Naive thymus-derived CD8-positive, alpha-beta T cell (primary cell): Measurements from ENCODE around the gene NKIRAS1. TPM values are rescaled to one million over a fixed set of nuclear protein-coding genes. Genes with fewer than 3 reads are reported as not detected.
A peak's percentile ranks its signal among the peaks of the same experiment; 100 is the strongest.
"Not testable (repeated sequence)": the region's sequence is repeated elsewhere in the genome, so short reads cannot be mapped to it uniquely, and the experiment has no call there.

ENCODE experiments used
- ATAC-seq, 2 donors: fragments of 150-1000 bp; cut with Tn5 transposase in 1 of 2; sonication (Bioruptor Pico), chemical (Tn5 transposase) in 1 of 2; 1 replicate in 1 of 2; 2 replicates in 1 of 2; pipeline ENCODE4 v1.10.0; 2021; ENCODE audit warnings: mild to moderate bottlenecking in 2 of 2, moderate library complexity in 2 of 2
- POLR2A ChIA-PET: fragments of 350-600 bp; sonication (Branson Sonifier 250); formaldehyde crosslinking; loops from one replicate; lab custom pipeline; 2021; ENCODE audit warnings: antibody characterized with exemption; lab: Charles Lee
- DNase-seq, 10 donors: peaks; one replicate each; pipeline versions ENCODE4 v3.0.0 to v3.0.0-alpha.2; 2020 to 2022
- H3K27ac Mint-ChIP-seq, 10 donors: one replicate each; pipeline ENCODE4 v1.8.0; 2020 to 2022; ENCODE audit warnings: mild to moderate bottlenecking in 10 of 10, mixed read lengths in 10 of 10, moderate library complexity in 4 of 10, inconsistent platforms in 1 of 10
- H3K27me3 Mint-ChIP-seq, 5 donors: one replicate each; pipeline ENCODE4 v1.8.0; 2021 to 2022; ENCODE audit warnings: mixed read lengths in 5 of 5
- H3K36me3 Mint-ChIP-seq, 3 donors: one replicate each; pipeline ENCODE4 v1.8.0; 2020 to 2022; ENCODE audit warnings: mixed read lengths in 3 of 3, mild to moderate bottlenecking in 2 of 3, inconsistent platforms in 1 of 3
- H3K4me1 Mint-ChIP-seq, 4 donors: one replicate each; pipeline ENCODE4 v1.8.0; 2021 to 2022; ENCODE audit warnings: mixed read lengths in 4 of 4
- H3K4me3 Mint-ChIP-seq, 10 donors: one replicate each; pipeline ENCODE4 v1.8.0; 2020 to 2022; ENCODE audit warnings: mild to moderate bottlenecking in 10 of 10, mixed read lengths in 10 of 10, moderate library complexity in 6 of 10, inconsistent platforms in 1 of 10
- H3K9me3 Mint-ChIP-seq, 9 donors: one replicate each; pipeline ENCODE4 v1.8.0; 2020 to 2022; ENCODE audit warnings: mixed read lengths in 9 of 9, mild to moderate bottlenecking in 3 of 9, inconsistent platforms in 1 of 9, moderate library complexity in 1 of 9
- polyA plus RNA-seq, 3 donors: library from polyadenylated mRNA; unstranded; fragments of 300-500 nt; fragmentation: Illumina TruSeq; gene quantifications; one replicate each; pipeline ENCODE4 v1.2.3, GENCODE V29; 2021
- total RNA-seq, 8 experiments: library from RNA in 2 of 8; stranded (reverse) in 2 of 8; gene quantifications; one replicate each; pipeline ENCODE4 v1.2.3 and lab custom pipeline; 2021 to 2026

NKIRAS1 gene
- total and polyA plus RNA-seq, 5 experiments from 2014 or later, result 2.8 to 6.4 (median 4.6) TPM

DNA sequence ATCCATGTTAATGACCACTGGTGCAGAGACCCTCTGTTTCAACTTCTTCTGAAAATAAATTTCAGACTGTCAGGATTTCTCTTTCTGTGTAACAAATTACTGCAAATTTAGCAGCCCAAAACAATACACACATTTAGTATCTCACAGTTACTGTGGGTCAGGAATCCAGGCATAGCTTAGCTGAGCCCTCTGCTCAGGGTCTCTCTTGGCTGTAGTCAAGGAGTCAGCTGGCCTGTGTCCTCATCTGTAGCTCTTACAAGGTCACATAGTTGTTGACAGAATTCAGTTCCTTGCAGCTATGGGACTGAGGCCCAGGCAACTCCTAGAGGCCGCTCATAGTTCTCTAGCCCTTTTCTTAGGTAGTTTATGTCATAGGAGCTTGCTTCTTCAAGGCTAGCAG, 51.9 kb downstream of the NKIRAS1 start:
- Mint-ChIP-seq H3K36me3 (peaks cover 0 to 31% (median 8%) of the 10 kb centered on the region in 3 donors), H3K27me3 (no peaks in the 10 kb centered on the region), H3K4me1 (peaks cover 24 to 61% (median 52%) of the 10 kb centered on the region in 4 donors), H3K4me3 (no peak overlapping the region), H3K9me3 (no peaks in the 10 kb centered on the region), H3K27ac (peak overlapping the region in 3 of 10 donors; percentile 16 to 65 (median 63))
- DNase-seq (no peak), ATAC-seq (no peak)
- POLR2A ChIA-PET, result no interaction called here

- H3K4me3 Mint-ChIP-seq, result no peak overlapping the region
These were observed 53.7 kb downstream of the NKIRAS1 start for GRCh38 chr3:23863060-23863459.

GRCh38 chr3:23861689-23862088, 55.1 kb downstream of the NKIRAS1 start:
- H3K4me1 Mint-ChIP-seq, result peaks cover 34 to 79% (median 71%) of the 10 kb centered on the region in 4 donors
- H3K4me3 Mint-ChIP-seq, result no peak overlapping the region
- POLR2A ChIA-PET, result no interaction called here
- peaks cover 0 to 27% (median 8%) of the 10 kb centered on the region in 3 donors for H3K36me3 Mint-ChIP-seq
- ATAC-seq (no peak), DNase-seq (no peak)
- H3K9me3 Mint-ChIP-seq, result no peaks in the 10 kb centered on the region
- H3K27ac Mint-ChIP-seq, result peak overlapping the region in 1 of 10 donors; percentile 19
- no peaks in the 10 kb centered on the region for H3K27me3 Mint-ChIP-seq

More at GRCh38 chr3:23863060-23863459, 53.7 kb downstream of the NKIRAS1 start:
- peaks cover 0 to 27% (median 8%) of the 10 kb centered on the region in 3 donors for H3K36me3 Mint-ChIP-seq
- no peak for ATAC-seq
- POLR2A ChIA-PET, result no interaction called here
- peak overlapping the region in 2 of 10 donors; percentile 1 to 14 for H3K27ac Mint-ChIP-seq
- no peak for DNase-seq
- H3K27me3 Mint-ChIP-seq, result no peaks in the 10 kb centered on the region
- H3K4me1 Mint-ChIP-seq, result peaks cover 27 to 76% (median 62%) of the 10 kb centered on the region in 4 donors
- H3K9me3 Mint-ChIP-seq, result no peaks in the 10 kb centered on the region

DNA sequence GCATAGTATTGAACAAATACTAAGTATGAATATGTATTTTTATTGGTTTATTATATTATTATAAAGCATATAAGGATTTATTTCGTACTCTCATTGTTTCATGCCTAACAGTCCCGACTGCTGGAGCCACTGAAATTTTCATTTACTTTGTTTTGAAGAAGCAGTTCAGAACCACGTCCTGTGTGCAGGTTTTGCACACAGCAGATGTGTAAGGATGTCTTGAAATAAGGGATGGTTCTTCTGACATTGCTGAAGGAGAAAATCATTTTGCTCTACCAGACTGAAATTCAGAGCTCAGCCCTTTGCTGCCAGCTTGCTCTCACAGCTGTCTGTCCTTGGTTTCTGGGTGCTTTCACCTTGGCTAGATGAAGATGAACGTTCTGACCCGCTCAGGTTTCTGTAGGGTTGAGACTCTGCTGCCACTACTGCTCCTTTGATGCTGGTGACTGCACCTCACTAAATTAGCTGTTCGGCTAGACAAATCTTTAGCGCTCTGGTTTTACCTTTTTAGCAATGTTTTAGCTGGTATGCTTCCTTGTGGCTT, 56.9 kb downstream of the NKIRAS1 start:
- H3K27ac Mint-ChIP-seq, result peak overlapping the region in 3 of 10 donors; percentile 13 to 46 (median 21)
- H3K4me1 Mint-ChIP-seq, result peaks cover 33 to 73% (median 63%) of the 10 kb centered on the region in 4 donors
- peaks cover 0 to 27% (median 8%) of the 10 kb centered on the region in 3 donors for H3K36me3 Mint-ChIP-seq
- ATAC-seq (no peak), DNase-seq (no peak)
- H3K9me3 Mint-ChIP-seq, result no peaks in the 10 kb centered on the region
- H3K4me3 Mint-ChIP-seq, result no peak overlapping the region
- POLR2A ChIA-PET, result interaction anchor here (0.6 kb wide), 1 partner anchor 34 kb away, joined by 3 read pairs; no protein-coding TSS in a partner anchor
- H3K27me3 Mint-ChIP-seq, result no peaks in the 10 kb centered on the region

DNA sequence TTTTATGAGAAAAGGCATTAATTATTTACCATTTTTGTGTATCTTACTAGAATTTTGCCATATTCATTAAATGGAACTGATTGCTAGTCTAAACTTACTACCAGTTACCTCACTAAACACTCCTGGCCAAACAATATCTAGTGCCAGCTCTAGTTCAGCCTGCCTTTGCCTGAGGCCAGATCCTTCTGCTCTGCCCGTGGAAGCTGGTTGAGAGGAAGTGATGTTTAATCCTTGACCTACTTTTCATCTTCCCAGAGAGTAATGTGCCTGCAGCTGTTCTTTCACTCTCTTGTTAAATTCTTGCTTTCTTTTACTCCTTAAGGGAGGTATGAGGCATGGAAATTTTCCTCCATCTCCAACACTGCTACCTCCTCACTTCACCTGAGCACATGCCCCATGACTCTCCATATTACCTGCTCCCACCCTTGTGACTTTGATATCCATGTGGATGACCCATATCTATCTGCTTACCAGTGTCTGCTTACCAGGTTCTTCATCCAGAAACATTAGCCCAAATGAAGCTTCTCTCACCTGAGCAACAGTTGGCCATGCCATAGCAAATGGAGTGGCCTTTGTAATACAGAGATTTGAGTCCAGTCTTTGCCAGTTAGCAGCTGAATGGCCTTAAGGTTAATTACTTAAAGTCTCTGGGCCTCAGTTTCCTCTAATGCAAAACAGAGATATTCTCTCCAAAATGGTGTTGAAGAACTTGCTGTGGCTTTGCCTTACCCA, 57.6 kb downstream of the NKIRAS1 start:
- Mint-ChIP-seq H3K4me1 (peaks cover 31 to 73% (median 62%) of the 10 kb centered on the region in 4 donors), H3K36me3 (peaks cover 0 to 21% (median 8%) of the 10 kb centered on the region in 3 donors), H3K4me3 (peak overlapping the region in 6 of 10 donors; percentile 0 to 20 (median 4)), H3K9me3 (no peaks in the 10 kb centered on the region), H3K27me3 (no peaks in the 10 kb centered on the region), H3K27ac (peak overlapping the region in 6 of 10 donors; percentile 1 to 75 (median 32))
- POLR2A ChIA-PET, result no interaction called here
- ATAC-seq (no peak), DNase-seq (no peak)

DNA sequence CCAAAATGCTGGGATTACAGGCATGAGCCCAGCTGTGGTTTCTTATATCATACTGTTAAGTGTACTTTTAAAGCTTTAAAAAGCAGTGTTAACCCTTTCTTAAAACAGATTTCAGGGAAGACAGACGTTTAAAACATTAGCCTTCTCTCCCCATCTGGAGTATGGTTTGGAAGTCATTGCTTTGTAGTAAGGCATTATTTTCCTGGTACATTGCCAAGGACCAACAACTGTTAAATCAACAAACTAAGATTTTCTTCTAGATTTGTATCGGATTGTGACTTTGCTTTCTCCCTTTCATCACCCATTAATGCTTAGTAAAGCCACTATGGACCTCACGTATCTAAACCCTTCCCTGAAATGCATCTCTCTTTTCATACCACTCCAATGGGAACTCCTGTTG, 60.5 kb downstream of the NKIRAS1 start:
- Mint-ChIP-seq H3K4me3 (no peak overlapping the region), H3K27ac (peak overlapping the region in 3 of 10 donors; percentile 15 to 80 (median 36)), H3K4me1 (peaks cover 21 to 71% (median 49%) of the 10 kb centered on the region in 4 donors), H3K27me3 (no peaks in the 10 kb centered on the region), H3K36me3 (peaks cover 5 to 26% (median 16%) of the 10 kb centered on the region in 3 donors), H3K9me3 (peaks cover 0 to 8% (median 4%) of the 10 kb centered on the region in 9 donors)
- no peak for ATAC-seq
- no peak for DNase-seq
- POLR2A ChIA-PET, result no interaction called here

DNA sequence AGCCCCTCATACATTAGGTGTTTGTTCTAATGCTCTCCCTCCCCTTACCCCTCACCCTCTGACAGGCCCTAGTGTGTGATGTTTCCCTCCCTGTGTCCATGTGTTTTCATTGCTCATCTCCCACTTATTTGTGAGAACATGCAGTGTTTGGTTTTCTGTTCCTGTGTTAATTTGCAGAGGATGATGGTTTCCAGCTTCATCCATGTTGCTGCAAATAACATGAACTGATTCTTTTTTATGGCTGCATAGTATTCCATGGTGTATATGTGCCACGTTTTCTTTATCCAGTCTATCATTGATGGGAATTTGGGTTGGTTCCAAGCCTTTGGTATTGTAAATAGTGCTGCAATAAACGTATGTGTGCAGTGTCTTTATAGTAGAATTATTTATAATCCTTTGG, 67.3 kb downstream of the NKIRAS1 start:
- POLR2A ChIA-PET, ATAC-seq, H3K27me3 Mint-ChIP-seq, H3K27ac Mint-ChIP-seq, H3K4me3 Mint-ChIP-seq, DNase-seq: not testable (repeated sequence)
- Mint-ChIP-seq H3K9me3 (peaks cover 0 to 11% (median 4%) of the 10 kb centered on the region in 9 donors), H3K36me3 (peaks cover 5 to 22% (median 19%) of the 10 kb centered on the region in 3 donors), H3K4me1 (peaks cover 5 to 33% (median 14%) of the 10 kb centered on the region in 4 donors)

GRCh38 chr3:23845326-23846216, 71.2 kb downstream of the NKIRAS1 start:
- Mint-ChIP-seq H3K4me1 (peaks cover 20 to 34% (median 32%) of the 10 kb centered on the region in 4 donors), H3K36me3 (peaks cover 0 to under 1% (median under 1%) of the 10 kb centered on the region in 3 donors), H3K9me3 (peaks cover 0 to 2% (median 0%) of the 10 kb centered on the region in 9 donors), H3K27me3 (no peaks in the 10 kb centered on the region), H3K4me3 (no peak overlapping the region), H3K27ac (peak overlapping the region in 1 of 10 donors; percentile 9)
- DNase-seq, result no peak
- POLR2A ChIA-PET, result interaction anchor here (1.4 kb wide), 1 partner anchor 72 kb away, joined by 4 read pairs; the partner anchor contains the start of genes NKIRAS1 and RPL15
- ATAC-seq, result no peak

- H3K27ac Mint-ChIP-seq, result peak overlapping the region in 1 of 10 donors; percentile 18
- peaks cover 0 to 2% (median 0%) of the 10 kb centered on the region in 9 donors for H3K9me3 Mint-ChIP-seq
- H3K36me3 Mint-ChIP-seq, result peaks cover 0 to 7% (median 1%) of the 10 kb centered on the region in 3 donors
- ATAC-seq (no peak), DNase-seq (no peak)
- no peak overlapping the region for H3K4me3 Mint-ChIP-seq
- no peaks in the 10 kb centered on the region for H3K27me3 Mint-ChIP-seq
- H3K4me1 Mint-ChIP-seq, result peaks cover 22 to 46% (median 44%) of the 10 kb centered on the region in 4 donors
- POLR2A ChIA-PET, result no interaction called here
These were observed 72.9 kb downstream of the NKIRAS1 start for GRCh38 chr3:23843869-23844268.

Other genes starting within 250 kb of the NKIRAS1 start
- 10 to 100 TPM; 57.0 to 65.6 TPM for gene UBE2E1, start 111.0 kb downstream of the NKIRAS1 start, total RNA-seq
- 10 to 100 TPM in 1 of 3 donors, 1 to 10 TPM in 2; 5.6 to 14.7 (median 9.8) TPM for gene UBE2E1, start 111.0 kb downstream of the NKIRAS1 start, polyA plus RNA-seq
- gene RPL15, start 142 bp upstream of the NKIRAS1 start, total RNA-seq, result 1,000 to 10,000 TPM; 2,184 to 2,265 TPM
- 1,000 to 10,000 TPM; 5,952 to 6,458 (median 6,299) TPM for gene RPL15, start 142 bp upstream of the NKIRAS1 start, polyA plus RNA-seq
- gene NR1D2, start 28.3 kb upstream of the NKIRAS1 start, total RNA-seq, result 10 to 100 TPM; 52.2 to 56.7 TPM
- gene NR1D2, start 28.3 kb upstream of the NKIRAS1 start, polyA plus RNA-seq, result 10 to 100 TPM; 23.4 to 46.3 (median 31.7) TPM